ENCODE measurements around the gene CALCOCO1.

DNA sequence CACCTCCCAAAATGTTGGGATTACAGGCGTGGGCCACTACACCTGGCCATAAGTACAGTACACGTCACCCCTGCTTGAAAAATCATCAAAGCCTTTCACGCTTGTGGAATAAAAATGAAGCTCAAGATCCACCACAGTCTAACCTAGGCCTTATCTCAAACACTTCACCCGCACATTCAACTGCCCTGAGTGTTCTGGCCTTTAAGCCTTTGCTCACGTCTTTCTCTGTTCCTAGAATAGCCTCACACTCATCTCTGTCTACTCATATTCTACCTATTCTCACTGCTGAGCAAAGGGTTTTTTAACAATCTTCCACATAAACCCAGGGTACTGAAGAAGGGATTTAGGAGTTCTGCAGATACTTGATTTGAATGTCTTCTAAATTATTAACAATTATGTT lies 9.9 kb downstream of the CALCOCO1 start:
- TF ChIP-seq, protein P1, sequence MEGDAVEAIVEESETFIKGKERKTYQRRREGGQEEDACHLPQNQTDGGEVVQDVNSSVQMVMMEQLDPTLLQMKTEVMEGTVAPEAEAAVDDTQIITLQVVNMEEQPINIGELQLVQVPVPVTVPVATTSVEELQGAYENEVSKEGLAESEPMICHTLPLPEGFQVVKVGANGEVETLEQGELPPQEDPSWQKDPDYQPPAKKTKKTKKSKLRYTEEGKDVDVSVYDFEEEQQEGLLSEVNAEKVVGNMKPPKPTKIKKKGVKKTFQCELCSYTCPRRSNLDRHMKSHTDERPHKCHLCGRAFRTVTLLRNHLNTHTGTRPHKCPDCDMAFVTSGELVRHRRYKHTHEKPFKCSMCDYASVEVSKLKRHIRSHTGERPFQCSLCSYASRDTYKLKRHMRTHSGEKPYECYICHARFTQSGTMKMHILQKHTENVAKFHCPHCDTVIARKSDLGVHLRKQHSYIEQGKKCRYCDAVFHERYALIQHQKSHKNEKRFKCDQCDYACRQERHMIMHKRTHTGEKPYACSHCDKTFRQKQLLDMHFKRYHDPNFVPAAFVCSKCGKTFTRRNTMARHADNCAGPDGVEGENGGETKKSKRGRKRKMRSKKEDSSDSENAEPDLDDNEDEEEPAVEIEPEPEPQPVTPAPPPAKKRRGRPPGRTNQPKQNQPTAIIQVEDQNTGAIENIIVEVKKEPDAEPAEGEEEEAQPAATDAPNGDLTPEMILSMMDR (IDR thresholded peaks at IDR 0.05), result no peak
- no peak for TF ChIP-seq POLR2A (IDR thresholded peaks at IDR 0.05)
